IPS-20b (cell line): Measurements from ENCODE around the gene ULK4.
"Not testable (repeated sequence)": the region's sequence is repeated elsewhere in the genome, so short reads cannot be mapped to it uniquely, and the experiment has no call there.

Experiments
- H3K27ac ChIP-seq: one replicate; pipeline ENCODE4 v1.5.1; 2013; ENCODE audit warnings: low read length
- H3K27me3 ChIP-seq: 2 replicates; pipeline ENCODE4 v1.6.1; 2013; ENCODE audit warnings: mild to moderate bottlenecking, low read length, inconsistent platforms; ENCODE audit not compliant: insufficient read depth
- H3K36me3 ChIP-seq: 2 replicates; pipeline ENCODE4 v1.6.1; 2013; ENCODE audit warnings: low read depth, mild to moderate bottlenecking, inconsistent platforms, low read length, moderate library complexity; ENCODE audit not compliant: insufficient read depth
- H3K4me1 ChIP-seq: 2 replicates; pipeline ENCODE4 v1.6.1; 2013; ENCODE audit warnings: mild to moderate bottlenecking, control low read depth, inconsistent platforms, low read length, moderate library complexity; ENCODE audit not compliant: insufficient read depth
- H3K4me3 ChIP-seq: 2 replicates; pipeline ENCODE4 v1.5.1; 2013; ENCODE audit warnings: mild to moderate bottlenecking, low read length, inconsistent platforms
- H3K9ac ChIP-seq: 2 replicates; pipeline ENCODE4 v1.6.1; 2013; ENCODE audit warnings: low read depth, mild to moderate bottlenecking, inconsistent platforms, low read length, moderate library complexity
- H3K9me3 ChIP-seq: 2 replicates; pipeline ENCODE4 v1.6.1; 2013; ENCODE audit warnings: mild to moderate bottlenecking, low read depth, low read length, inconsistent platforms; ENCODE audit not compliant: insufficient read depth

Gene ULK4

DNA sequence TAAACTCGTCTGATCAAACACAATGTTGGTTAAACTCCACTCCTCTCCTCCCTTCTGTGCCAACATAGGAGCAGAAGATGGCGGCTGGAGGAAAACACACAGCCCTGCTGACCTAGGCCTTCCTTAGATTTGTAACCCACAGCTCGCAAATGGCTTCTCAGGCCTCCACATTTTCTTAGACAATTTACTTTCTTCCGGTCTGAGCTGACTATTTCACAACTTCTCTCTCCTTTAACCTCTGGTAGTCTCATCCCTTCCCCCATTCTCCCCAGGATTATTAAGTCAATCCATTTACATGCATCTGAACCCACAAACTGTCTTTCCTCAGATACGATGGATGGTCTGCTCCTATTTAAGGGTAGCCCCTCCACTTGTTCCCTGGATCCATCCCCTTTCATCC is 25.7 kb upstream of the ULK4 start:
- no peak overlapping the region for H3K4me3 ChIP-seq
- H3K4me1 ChIP-seq = no peaks in the 10 kb centered on the region
- H3K9me3 ChIP-seq = no peaks in the 10 kb centered on the region
- no peak overlapping the region for H3K9ac ChIP-seq
- H3K27ac ChIP-seq = no peak overlapping the region
- no peaks in the 10 kb centered on the region for H3K27me3 ChIP-seq
- H3K36me3 ChIP-seq = no peaks in the 10 kb centered on the region

- Histone ChIP-seq H3K9ac (no peak overlapping the region), H3K36me3 (no peaks in the 10 kb centered on the region), H3K4me1 (no peaks in the 10 kb centered on the region), H3K27me3 (no peaks in the 10 kb centered on the region), H3K4me3 (no peak overlapping the region), H3K9me3 (no peaks in the 10 kb centered on the region), H3K27ac (no peak overlapping the region)
These were observed 24.7 kb upstream of the ULK4 start for GRCh38 chr3:41986561-41986960.

GRCh38 chr3:41985018-41985417 is 23.1 kb upstream of the ULK4 start:
- Histone ChIP-seq H3K9me3 (no peaks in the 10 kb centered on the region), H3K4me3 (no peak overlapping the region), H3K27ac (no peak overlapping the region), H3K9ac (no peak overlapping the region), H3K27me3 (no peaks in the 10 kb centered on the region), H3K4me1 (no peaks in the 10 kb centered on the region), H3K36me3 (no peaks in the 10 kb centered on the region)

DNA sequence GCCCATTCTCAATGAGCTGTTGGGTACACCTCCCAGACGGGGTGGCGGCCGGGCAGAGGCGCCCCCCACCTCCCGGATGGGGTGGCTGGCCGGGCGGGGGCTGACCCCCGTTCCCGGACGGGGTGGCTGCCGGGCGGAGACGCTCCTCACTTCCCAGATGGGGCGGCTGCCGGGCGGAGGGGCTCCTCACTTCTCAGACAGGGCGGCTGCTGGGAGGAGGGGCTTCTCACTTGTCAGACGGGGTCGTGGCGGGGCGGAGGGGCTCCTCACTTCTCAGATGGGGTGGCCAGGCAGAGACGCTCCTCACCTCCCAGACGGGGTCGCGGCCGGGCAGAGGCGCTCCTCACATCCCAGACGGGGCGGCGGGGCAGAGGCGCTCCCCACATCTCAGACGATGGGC is 21.2 kb upstream of the ULK4 start:
- H3K27me3 ChIP-seq, H3K4me3 ChIP-seq, H3K9me3 ChIP-seq, H3K27ac ChIP-seq, H3K4me1 ChIP-seq, H3K36me3 ChIP-seq, H3K9ac ChIP-seq: not testable (repeated sequence)

- not testable (repeated sequence) for H3K9me3 ChIP-seq, H3K36me3 ChIP-seq, H3K9ac ChIP-seq, H3K4me3 ChIP-seq, H3K27ac ChIP-seq, H3K4me1 ChIP-seq, H3K27me3 ChIP-seq
These were observed 15.5 kb upstream of the ULK4 start for GRCh38 chr3:41977401-41977800.

DNA sequence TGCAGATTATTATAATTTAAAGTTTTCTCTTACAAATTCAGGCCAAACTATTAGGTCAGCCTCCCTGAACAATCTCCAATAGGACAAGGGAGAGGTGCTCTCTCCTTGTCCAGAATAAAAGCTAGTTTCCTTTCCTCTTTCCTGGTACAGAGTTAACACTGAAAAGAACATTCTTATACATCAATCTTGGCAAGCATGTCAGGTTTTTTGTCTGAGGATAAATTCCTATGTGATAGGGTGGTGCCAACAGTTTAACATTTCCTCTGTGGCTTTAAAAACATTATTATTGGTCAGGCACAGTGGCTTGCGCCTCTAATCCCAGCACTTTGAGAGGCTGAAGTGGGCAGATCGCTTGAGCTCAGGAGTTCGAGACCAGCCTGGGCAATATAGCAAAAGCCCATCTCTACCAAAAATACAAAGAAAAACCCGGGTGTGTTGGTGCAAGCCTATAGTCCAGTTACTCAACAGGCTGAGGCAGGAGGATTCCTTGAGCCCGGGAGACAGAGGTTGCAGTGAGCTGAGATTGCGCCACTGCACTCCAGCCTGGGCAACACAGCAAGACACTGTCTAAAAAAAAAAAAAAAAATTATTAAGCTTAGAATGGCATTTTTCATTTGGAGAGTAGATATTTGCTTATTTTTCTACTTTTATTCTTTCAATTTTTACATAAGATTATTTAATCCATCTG is 13.7 kb upstream of the ULK4 start:
- no peak overlapping the region for H3K27ac ChIP-seq
- no peaks in the 10 kb centered on the region for H3K36me3 ChIP-seq
- no peaks in the 10 kb centered on the region for H3K9me3 ChIP-seq
- no peak overlapping the region for H3K9ac ChIP-seq
- no peak overlapping the region for H3K4me3 ChIP-seq
- no peaks in the 10 kb centered on the region for H3K4me1 ChIP-seq
- H3K27me3 ChIP-seq = no peaks in the 10 kb centered on the region

DNA sequence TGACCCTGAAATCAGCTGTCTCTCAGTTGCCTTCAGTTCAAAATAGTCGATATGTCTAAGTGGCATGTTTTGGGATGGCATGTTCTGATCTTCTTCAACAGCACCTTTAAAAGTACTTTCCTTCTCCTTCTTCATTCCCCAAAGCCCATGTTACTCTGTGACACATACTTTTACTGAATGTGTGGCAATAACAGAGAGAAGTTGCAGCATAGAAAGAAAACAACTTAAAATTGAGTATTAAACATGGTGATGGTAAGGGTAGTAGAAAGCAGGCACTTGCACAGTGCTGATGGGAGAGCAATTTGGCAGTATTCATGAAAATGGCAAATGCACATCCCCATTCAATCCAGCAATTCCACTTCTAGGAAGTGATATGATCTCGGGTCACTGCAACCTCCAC is 12.3 kb upstream of the ULK4 start:
- no peaks in the 10 kb centered on the region for H3K9me3 ChIP-seq
- H3K4me1 ChIP-seq = no peaks in the 10 kb centered on the region
- no peaks in the 10 kb centered on the region for H3K36me3 ChIP-seq
- no peaks in the 10 kb centered on the region for H3K27me3 ChIP-seq
- no peak overlapping the region for H3K27ac ChIP-seq
- no peak overlapping the region for H3K4me3 ChIP-seq
- no peak overlapping the region for H3K9ac ChIP-seq

DNA sequence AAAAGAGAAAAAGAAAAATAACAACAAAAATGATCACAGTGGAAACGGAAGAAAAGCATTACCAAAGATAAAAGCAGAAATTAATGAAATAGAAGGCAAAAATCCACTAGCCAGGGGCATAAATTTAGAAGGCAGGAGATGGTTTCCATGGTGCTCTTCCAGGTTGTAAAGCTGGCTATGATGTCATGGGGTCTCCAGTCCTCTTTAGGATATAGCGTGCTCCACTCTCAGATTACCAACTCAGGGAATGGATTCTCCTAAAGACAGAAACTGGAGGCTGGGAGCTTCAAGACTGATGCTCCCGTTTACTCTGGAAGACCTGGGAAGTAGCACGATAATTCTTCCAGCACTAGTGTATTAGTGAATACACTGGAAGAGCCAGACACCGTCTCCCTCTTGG is 10.9 kb upstream of the ULK4 start:
- Histone ChIP-seq H3K4me3 (no peak overlapping the region), H3K36me3 (no peaks in the 10 kb centered on the region), H3K9me3 (no peaks in the 10 kb centered on the region), H3K4me1 (no peaks in the 10 kb centered on the region), H3K27ac (no peak overlapping the region), H3K27me3 (no peaks in the 10 kb centered on the region), H3K9ac (no peak overlapping the region)

DNA sequence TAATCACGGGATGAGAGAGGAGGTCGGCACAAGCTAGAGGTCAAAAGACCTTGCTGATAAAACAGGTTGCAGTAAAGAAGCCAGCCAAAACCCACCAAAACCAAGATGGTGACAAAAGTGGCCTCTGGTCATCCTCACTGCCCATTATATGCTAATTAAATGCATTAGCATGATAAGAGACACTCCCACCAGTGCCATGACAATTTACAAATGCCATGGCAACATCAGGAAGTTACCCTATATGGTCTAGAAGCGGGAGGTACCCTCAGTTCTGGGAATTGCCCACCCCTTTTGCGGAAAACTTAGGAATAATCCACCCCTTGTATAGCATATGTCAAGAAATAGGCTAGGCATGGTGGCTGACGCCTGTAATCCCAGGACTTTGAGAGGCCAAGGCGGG is 4.3 kb upstream of the ULK4 start:
- no peak overlapping the region for H3K9ac ChIP-seq
- H3K9me3 ChIP-seq = no peaks in the 10 kb centered on the region
- no peak overlapping the region for H3K4me3 ChIP-seq
- H3K36me3 ChIP-seq = no peaks in the 10 kb centered on the region
- H3K27me3 ChIP-seq = no peaks in the 10 kb centered on the region
- no peaks in the 10 kb centered on the region for H3K4me1 ChIP-seq
- no peak overlapping the region for H3K27ac ChIP-seq

DNA sequence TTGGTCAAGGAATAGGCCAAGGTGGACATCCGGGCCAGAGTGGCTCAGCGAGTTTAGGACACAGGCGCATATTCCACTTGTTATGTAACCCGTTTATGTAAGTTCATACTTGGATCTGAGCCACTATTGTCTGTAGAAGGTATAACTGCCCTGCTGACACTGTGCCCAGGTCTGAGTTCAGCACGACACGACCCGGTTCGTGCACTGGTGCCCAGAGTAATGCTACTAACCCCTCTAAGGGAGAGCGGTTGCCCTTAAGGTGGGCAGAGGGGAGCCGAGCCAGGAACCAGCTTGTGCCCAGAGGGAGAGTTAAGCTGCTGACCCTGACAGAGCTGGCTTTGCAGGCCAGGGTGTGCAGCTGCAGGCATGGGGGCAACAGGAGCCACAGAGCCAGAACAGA is 1.9 kb upstream of the ULK4 start:
- Histone ChIP-seq H3K9me3 (no peaks in the 10 kb centered on the region), H3K27ac (no peak overlapping the region), H3K27me3 (no peaks in the 10 kb centered on the region), H3K9ac (no peak overlapping the region), H3K4me3 (no peak overlapping the region), H3K4me1 (no peaks in the 10 kb centered on the region), H3K36me3 (no peaks in the 10 kb centered on the region)

- Histone ChIP-seq H3K9me3 (no peaks in the 10 kb centered on the region), H3K4me1 (no peaks in the 10 kb centered on the region), H3K27me3 (no peaks in the 10 kb centered on the region), H3K9ac (peak overlapping the region; percentile 86; the same call in 1 of the 2 replicates), H3K4me3 (peak overlapping the region; percentile 92), H3K36me3 (no peaks in the 10 kb centered on the region), H3K27ac (no peak overlapping the region)
These were observed 815 bp downstream of the ULK4 start for GRCh38 chr3:41960826-41961750.

DNA sequence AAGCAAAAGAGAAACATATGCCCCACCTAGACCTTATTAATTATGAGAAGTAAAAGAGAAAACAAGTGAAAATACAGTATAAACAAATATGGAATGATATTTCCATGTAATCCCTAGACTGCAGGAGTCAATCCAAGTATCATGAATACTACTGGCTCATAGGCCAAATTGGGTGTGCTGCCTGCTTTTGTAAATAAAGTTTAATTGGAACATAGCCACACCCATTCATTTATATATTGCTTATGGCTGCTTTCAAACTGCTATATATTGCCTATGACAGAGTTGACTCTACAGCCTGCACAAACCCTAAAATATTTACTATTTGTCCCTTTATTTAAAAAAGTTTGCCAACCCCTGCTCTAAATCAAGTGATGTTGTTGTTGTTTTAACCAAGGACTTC is 5.3 kb downstream of the ULK4 start:
- no peaks in the 10 kb centered on the region for H3K4me1 ChIP-seq
- no peak overlapping the region for H3K4me3 ChIP-seq

More for the DNA sequence above, 5.3 kb downstream of the ULK4 start:
- H3K27ac ChIP-seq = no peak overlapping the region
- no peaks in the 10 kb centered on the region for H3K9me3 ChIP-seq
- 0 out of 2 replicates have a peak, but pooled peaks cover 6% of the 10 kb centered on the region for H3K36me3 ChIP-seq
- H3K27me3 ChIP-seq = no peaks in the 10 kb centered on the region
- no peak overlapping the region for H3K9ac ChIP-seq
